CD4-positive, alpha-beta memory T cell (primary cell): ENCODE data around the gene KIF26B. TPM values are rescaled to one million over a fixed set of nuclear protein-coding genes. Genes with fewer than 3 reads are reported as not detected.

Experiments
- CTCF ChIA-PET: fragments of 350-600 bp; sonication (Branson Sonifier 250); formaldehyde crosslinking; loops from one replicate; lab custom pipeline; 2021; ENCODE audit warnings: inconsistent platforms; ENCODE audit not compliant: partially characterized antibody; lab: Charles Lee
- POLR2A ChIA-PET: fragments of 350-600 bp; sonication (Branson Sonifier 250); formaldehyde crosslinking; loops from one replicate; lab custom pipeline; 2021; ENCODE audit not compliant: partially characterized antibody; lab: Charles Lee
- DNase-seq, 5 donors: peaks; one replicate each; pipeline versions ENCODE4 v3.0.0 to v3.0.0-alpha.2; 2020 to 2022; ENCODE audit warnings: mixed read lengths in 1 of 5
- H3K27ac ChIP-seq: one replicate; pipeline ENCODE4 v1.7.0; 2013; ENCODE audit warnings: low read depth, low read length
- H3K27me3 ChIP-seq: 2 replicates; pipeline ENCODE4 v1.7.0; 2013; ENCODE audit warnings: mild to moderate bottlenecking, low read length, moderate library complexity; ENCODE audit not compliant: insufficient read depth
- H3K36me3 ChIP-seq: 2 replicates; pipeline ENCODE4 v1.7.0; 2013; ENCODE audit warnings: mild to moderate bottlenecking, low read length, moderate library complexity; ENCODE audit not compliant: insufficient read depth
- H3K4me1 ChIP-seq: 2 replicates; pipeline ENCODE4 v1.7.0; 2013; ENCODE audit warnings: mild to moderate bottlenecking, low read length, moderate library complexity; ENCODE audit not compliant: insufficient read depth
- H3K4me3 ChIP-seq, 2 donors: one replicate each; pipeline ENCODE4 v1.7.0; 2013; ENCODE audit warnings: low read length in 2 of 2, mild to moderate bottlenecking in 1 of 2
- H3K9me3 ChIP-seq, 2 donors: one replicate each; pipeline ENCODE4 v1.7.0; 2013; ENCODE audit warnings: low read length in 2 of 2, control low read depth in 1 of 2; ENCODE audit not compliant: control insufficient read depth in 1 of 2
- H3K27ac Mint-ChIP-seq, 7 donors: one replicate each; pipeline ENCODE4 v1.8.0; 2020 to 2021; ENCODE audit warnings: mixed read lengths in 7 of 7, mild to moderate bottlenecking in 6 of 7, inconsistent platforms in 3 of 7, moderate library complexity in 3 of 7
- H3K27me3 Mint-ChIP-seq, 2 donors: one replicate each; pipeline ENCODE4 v1.8.0; 2020 to 2021; ENCODE audit warnings: mixed read lengths in 2 of 2
- H3K36me3 Mint-ChIP-seq, 2 donors: one replicate each; pipeline ENCODE4 v1.8.0; 2020 to 2021; ENCODE audit warnings: mixed read lengths in 2 of 2, inconsistent platforms in 1 of 2, mild to moderate bottlenecking in 1 of 2
- H3K4me1 Mint-ChIP-seq, 4 donors: one replicate each; pipeline ENCODE4 v1.8.0; 2020 to 2021; ENCODE audit warnings: mixed read lengths in 4 of 4, mild to moderate bottlenecking in 1 of 4
- H3K4me3 Mint-ChIP-seq, 8 donors: one replicate each; pipeline ENCODE4 v1.8.0; 2020 to 2021; ENCODE audit warnings: mixed read lengths in 8 of 8, mild to moderate bottlenecking in 7 of 8, moderate library complexity in 6 of 8, inconsistent platforms in 3 of 8
- H3K9me3 Mint-ChIP-seq, 8 donors: one replicate each; pipeline ENCODE4 v1.8.0; 2020 to 2021; ENCODE audit warnings: mixed read lengths in 8 of 8, mild to moderate bottlenecking in 5 of 8, inconsistent platforms in 3 of 8, moderate library complexity in 1 of 8
- intact Hi-C: fragments of 100-400 bp; cut with micrococcal nuclease; formaldehyde crosslinking; loops from one replicate; pipeline ENCODE4 v1.15.1; 2023
- polyA plus RNA-seq, 2 donors: library from polyadenylated mRNA; unstranded; fragments of 300-500 nt; fragmentation: Illumina TruSeq; gene quantifications; one replicate each; pipeline ENCODE4 v1.2.3, GENCODE V29; 2021
- total RNA-seq, 2 experiments: library from RNA; stranded (reverse); gene quantifications; one replicate each; pipeline ENCODE4 v1.2.3, GENCODE V29; 2021

Gene KIF26B
- total and polyA plus RNA-seq, 4 experiments from 2014 or later, result 0.10 TPM; not detected in 3

DNA sequence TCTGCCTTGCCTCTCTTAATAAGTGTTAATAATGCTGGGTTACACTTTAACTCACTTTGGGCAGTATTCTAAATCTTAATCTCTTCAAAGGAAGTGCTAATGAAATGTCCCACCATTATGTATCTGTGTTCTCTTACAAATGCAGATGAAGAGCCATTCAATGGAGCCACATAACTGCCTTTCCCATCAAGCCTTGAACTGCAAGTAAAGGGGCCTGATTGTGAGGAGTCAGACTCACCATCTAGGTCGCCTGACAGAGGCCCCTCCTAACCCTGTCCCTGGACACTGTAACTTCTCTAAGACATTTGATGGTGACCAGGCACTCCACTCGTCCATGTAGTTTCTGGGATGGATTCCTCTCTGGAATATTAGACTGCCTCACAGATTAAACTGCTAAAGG is 329.4 kb downstream of the KIF26B start:
- intact Hi-C loops, result no loop called here
- POLR2A ChIA-PET, result no interaction called here
- Mint-ChIP-seq H3K4me3 (no peak overlapping the region), H3K36me3 (no peaks in the 10 kb centered on the region), H3K27me3 (peaks cover 0 to 3% of the 10 kb centered on the region in 2 donors), H3K4me1 (no peaks in the 10 kb centered on the region), H3K27ac (no peak overlapping the region), H3K9me3 (peaks cover 0 to 2% (median 0%) of the 10 kb centered on the region in 8 donors)
- DNase-seq, result no peak
- Histone ChIP-seq H3K9me3 (no peaks in the 10 kb centered on the region), H3K27me3 (peaks cover 5% of the 10 kb centered on the region), H3K4me1 (no peaks in the 10 kb centered on the region), H3K36me3 (no peaks in the 10 kb centered on the region), H3K27ac (no peak overlapping the region), H3K4me3 (no peak overlapping the region)
- CTCF ChIA-PET, result no interaction called here

DNA sequence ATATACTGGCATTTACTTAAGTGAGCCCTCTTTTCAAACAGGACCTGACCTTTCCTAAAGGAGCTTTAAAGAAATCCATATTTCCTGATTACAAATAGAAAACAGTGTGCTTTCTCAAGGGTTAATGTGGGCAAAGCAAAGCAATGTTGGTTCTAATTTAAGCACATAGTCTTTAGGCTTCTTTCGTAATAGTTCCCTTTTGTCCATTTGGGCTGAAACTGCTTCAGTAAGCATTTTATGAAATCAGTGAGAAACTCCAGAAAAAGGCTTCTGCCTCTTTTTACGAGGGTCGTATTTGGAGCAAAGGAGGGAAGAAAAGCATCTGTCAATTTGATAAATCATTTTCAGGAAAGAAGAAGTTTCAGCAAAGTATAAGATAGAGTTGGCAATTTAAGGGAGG is 331.2 kb downstream of the KIF26B start:
- Histone ChIP-seq H3K9me3 (no peaks in the 10 kb centered on the region), H3K4me3 (no peak overlapping the region), H3K27me3 (peaks cover 5% of the 10 kb centered on the region), H3K27ac (no peak overlapping the region), H3K4me1 (no peaks in the 10 kb centered on the region), H3K36me3 (no peaks in the 10 kb centered on the region)
- peaks cover 0 to 3% of the 10 kb centered on the region in 2 donors for H3K27me3 Mint-ChIP-seq
- no peaks in the 10 kb centered on the region for H3K4me1 Mint-ChIP-seq
- no peak for DNase-seq
- ChIA-PET POLR2A (no interaction called here), CTCF (no interaction called here)
- H3K27ac Mint-ChIP-seq, result no peak overlapping the region
- H3K9me3 Mint-ChIP-seq, result peaks cover 0 to 5% (median 0%) of the 10 kb centered on the region in 8 donors
- H3K4me3 Mint-ChIP-seq, result no peak overlapping the region
- intact Hi-C loops, result no loop called here
- no peaks in the 10 kb centered on the region for H3K36me3 Mint-ChIP-seq

DNA sequence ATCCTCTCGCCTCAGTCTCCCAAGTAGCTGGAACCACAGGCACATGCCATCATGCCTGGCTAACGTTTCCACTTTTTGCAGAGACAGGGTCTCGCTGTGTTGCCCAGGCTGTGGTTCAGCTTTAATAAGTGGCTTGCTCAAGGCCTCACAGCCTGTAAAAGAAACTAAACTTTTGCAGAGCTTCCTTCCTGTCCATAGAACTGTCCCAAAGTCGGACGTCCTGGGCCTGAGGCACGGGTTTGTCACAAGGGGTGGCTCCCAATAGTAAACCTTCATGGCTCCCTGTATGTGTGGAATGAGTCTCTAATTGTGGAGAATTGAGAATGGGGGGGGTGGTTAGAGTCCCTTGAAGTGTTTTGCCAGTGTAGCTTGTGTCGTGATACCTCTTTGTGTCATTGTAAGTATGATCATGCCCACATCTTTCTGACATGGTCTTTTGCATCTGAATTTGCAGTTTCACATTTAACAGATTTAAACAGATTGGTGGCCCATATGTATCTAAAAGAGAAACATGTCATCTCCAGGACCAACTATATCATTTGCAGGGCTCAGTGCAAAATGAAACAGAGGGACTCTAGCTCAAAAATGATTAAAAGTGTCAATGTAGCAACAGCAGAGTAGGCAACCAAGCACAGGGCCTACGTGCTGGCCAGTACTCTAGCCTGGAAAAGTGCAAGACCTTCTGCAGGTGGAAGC is 332.1 kb downstream of the KIF26B start:
- H3K4me1 Mint-ChIP-seq, result no peaks in the 10 kb centered on the region
- intact Hi-C loops, result no loop called here
- H3K4me3 Mint-ChIP-seq, result no peak overlapping the region
- H3K27ac Mint-ChIP-seq, result no peak overlapping the region
- Histone ChIP-seq H3K36me3 (no peaks in the 10 kb centered on the region), H3K27ac (no peak overlapping the region), H3K9me3 (no peaks in the 10 kb centered on the region), H3K4me1 (no peaks in the 10 kb centered on the region), H3K27me3 (peaks cover 5% of the 10 kb centered on the region), H3K4me3 (no peak overlapping the region)
- ChIA-PET POLR2A (no interaction called here), CTCF (no interaction called here)
- H3K9me3 Mint-ChIP-seq, result peaks cover 0 to 5% (median 0%) of the 10 kb centered on the region in 8 donors
- peaks cover 0 to 5% of the 10 kb centered on the region in 2 donors for H3K27me3 Mint-ChIP-seq
- DNase-seq, result no peak
- no peaks in the 10 kb centered on the region for H3K36me3 Mint-ChIP-seq

DNA sequence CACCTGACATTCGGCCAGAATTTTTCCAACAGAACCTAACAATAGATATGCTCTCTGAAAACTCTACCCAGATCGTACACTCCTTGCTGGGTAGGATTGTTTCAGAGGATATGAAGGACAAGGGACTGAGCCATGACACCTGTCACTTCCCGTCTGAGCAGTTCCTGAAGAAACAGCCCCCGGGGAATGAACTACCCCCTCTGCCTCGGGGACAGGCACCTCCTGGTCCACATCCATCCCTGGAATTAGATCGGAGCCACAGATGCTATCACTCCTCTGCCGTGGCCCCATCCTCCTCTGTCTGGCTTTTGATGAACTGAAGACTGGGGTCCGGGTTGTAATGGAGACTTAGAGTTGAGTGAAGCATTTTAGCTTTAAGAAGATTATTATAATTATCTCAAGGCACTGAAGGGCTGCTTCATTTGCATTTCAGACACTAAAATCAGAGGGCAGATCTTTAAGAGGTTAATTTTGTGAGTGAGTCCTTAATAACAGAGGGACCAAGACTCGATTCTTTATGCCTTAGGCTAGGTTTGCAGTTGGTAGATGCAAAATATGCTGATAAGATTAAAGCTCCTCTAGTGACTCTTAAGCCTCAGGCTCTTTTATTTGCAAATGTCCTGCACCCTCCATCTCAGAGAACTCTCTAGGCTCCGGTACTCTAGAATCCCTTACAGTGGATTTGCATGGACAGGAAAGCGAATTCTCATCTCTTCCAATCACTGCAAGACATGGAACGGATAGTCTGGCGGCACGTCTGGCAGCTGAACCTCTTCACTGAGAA is 333.8 kb downstream of the KIF26B start:
- Histone ChIP-seq H3K4me3 (no peak overlapping the region), H3K27ac (no peak overlapping the region), H3K4me1 (no peaks in the 10 kb centered on the region), H3K36me3 (no peaks in the 10 kb centered on the region), H3K27me3 (peaks cover 5% of the 10 kb centered on the region), H3K9me3 (no peaks in the 10 kb centered on the region)
- H3K9me3 Mint-ChIP-seq, result peaks cover 0 to 6% (median 0%) of the 10 kb centered on the region in 8 donors
- no peak overlapping the region for H3K4me3 Mint-ChIP-seq
- no peaks in the 10 kb centered on the region for H3K36me3 Mint-ChIP-seq
- intact Hi-C loops, result no loop called here
- no peaks in the 10 kb centered on the region for H3K4me1 Mint-ChIP-seq
- peaks cover 0 to 2% of the 10 kb centered on the region in 2 donors for H3K27me3 Mint-ChIP-seq
- no peak for DNase-seq
- ChIA-PET CTCF (no interaction called here), POLR2A (no interaction called here)
- no peak overlapping the region for H3K27ac Mint-ChIP-seq

- DNase-seq, result no peak
- Histone ChIP-seq H3K27me3 (peaks cover 5% of the 10 kb centered on the region), H3K27ac (no peak overlapping the region), H3K4me3 (no peak overlapping the region), H3K36me3 (no peaks in the 10 kb centered on the region), H3K4me1 (no peaks in the 10 kb centered on the region), H3K9me3 (no peaks in the 10 kb centered on the region)
- intact Hi-C loops, result no loop called here
- no peak overlapping the region for H3K4me3 Mint-ChIP-seq
- CTCF ChIA-PET, result no interaction called here
- no peaks in the 10 kb centered on the region for H3K4me1 Mint-ChIP-seq
- POLR2A ChIA-PET, result no interaction called here
- peaks cover 0 to 13% (median 0%) of the 10 kb centered on the region in 8 donors for H3K9me3 Mint-ChIP-seq
- no peak overlapping the region for H3K27ac Mint-ChIP-seq
- peaks cover 1 to 2% of the 10 kb centered on the region in 2 donors for H3K27me3 Mint-ChIP-seq
- no peaks in the 10 kb centered on the region for H3K36me3 Mint-ChIP-seq
These were observed 335.1 kb downstream of the KIF26B start for GRCh38 chr1:245489838-245490237.

- H3K27ac Mint-ChIP-seq, result no peak overlapping the region
- ChIA-PET CTCF (no interaction called here), POLR2A (no interaction called here)
- intact Hi-C loops, result no loop called here
- Histone ChIP-seq H3K27ac (no peak overlapping the region), H3K4me1 (no peaks in the 10 kb centered on the region), H3K4me3 (no peak overlapping the region), H3K27me3 (peaks cover 5% of the 10 kb centered on the region), H3K9me3 (no peaks in the 10 kb centered on the region), H3K36me3 (no peaks in the 10 kb centered on the region)
- H3K36me3 Mint-ChIP-seq, result no peaks in the 10 kb centered on the region
- no peak for DNase-seq
- no peak overlapping the region for H3K4me3 Mint-ChIP-seq
- H3K9me3 Mint-ChIP-seq, result peaks cover 0 to 16% (median 1%) of the 10 kb centered on the region in 8 donors
- no peaks in the 10 kb centered on the region for H3K4me1 Mint-ChIP-seq
- H3K27me3 Mint-ChIP-seq, result peaks cover 1 to 2% of the 10 kb centered on the region in 2 donors
These were observed 338.2 kb downstream of the KIF26B start for GRCh38 chr1:245493029-245493428.

- Histone ChIP-seq H3K9me3 (no peaks in the 10 kb centered on the region), H3K27me3 (no peaks in the 10 kb centered on the region), H3K36me3 (no peaks in the 10 kb centered on the region), H3K27ac (no peak overlapping the region), H3K4me3 (no peak overlapping the region), H3K4me1 (no peaks in the 10 kb centered on the region)
- DNase-seq, result no peak
- peaks cover 1 to 2% of the 10 kb centered on the region in 2 donors for H3K27me3 Mint-ChIP-seq
- ChIA-PET CTCF (no interaction called here), POLR2A (no interaction called here)
- intact Hi-C loops, result no loop called here
- no peaks in the 10 kb centered on the region for H3K4me1 Mint-ChIP-seq
- no peak overlapping the region for H3K27ac Mint-ChIP-seq
- H3K36me3 Mint-ChIP-seq, result no peaks in the 10 kb centered on the region
- peaks cover 0 to 16% (median 1%) of the 10 kb centered on the region in 8 donors for H3K9me3 Mint-ChIP-seq
- no peak overlapping the region for H3K4me3 Mint-ChIP-seq
These were observed 340.9 kb downstream of the KIF26B start for GRCh38 chr1:245495681-245496080.
